Testis (tissue), 3 donors: Measurements from ENCODE around the gene CCDC154. TPM values are rescaled to one million over a fixed set of nuclear protein-coding genes. Genes with fewer than 3 reads are reported as not detected.

Source experiments
- DNase-seq: peaks from one replicate; pipeline ENCODE4 v3.0.0-alpha.2; 2019
- H3K27ac ChIP-seq, 2 donors: fragments of 200-600 bp; sonication (generic); one replicate each; pipeline ENCODE4 v1.5.1; 2019
- H3K27me3 ChIP-seq: fragments of 200-600 bp; sonication (generic); one replicate; pipeline ENCODE4 v1.5.1; 2019
- H3K36me3 ChIP-seq: fragments of 200-600 bp; sonication (generic); one replicate; pipeline ENCODE4 v1.5.1; 2017; ENCODE audit warnings: low read depth; ENCODE audit errors: missing control alignments
- H3K4me1 ChIP-seq: fragments of 200-600 bp; sonication (generic); one replicate; pipeline ENCODE4 v1.5.1; 2019
- H3K4me3 ChIP-seq, 2 donors: fragments of 200-600 bp; sonication (generic); one replicate each; pipeline ENCODE4 v1.5.1; 2017 to 2019
- H3K9me3 ChIP-seq: fragments of 200-600 bp; sonication (generic); one replicate; pipeline ENCODE4 v1.5.1; 2017
- CTCF ChIP-seq, 3 experiments: fragments of 450-650 bp in 2 of 3; fragments of 200-600 bp in 1 of 3; sonication (generic) in 1 of 3; IDR thresholded peaks; one replicate each; pipeline ENCODE4 v1.5.1; 2016 to 2019; ENCODE audit warnings: antibody characterized with exemption in 3 of 3, mild to moderate bottlenecking in 2 of 3, moderate library complexity in 1 of 3
- POLR2A ChIP-seq: fragments of 450-650 bp; IDR thresholded peaks from one replicate; pipeline ENCODE4 v1.6.1; 2017; ENCODE audit warnings: antibody characterized with exemption, mild to moderate bottlenecking, moderate library complexity
- WGBS, 2 donors: methylation state at CpG; one replicate each; pipeline ENCODE4 v1.1.5; 2018; 5-methylcytosine and 5-hydroxymethylcytosine counted together
- intact Hi-C: fragments of 100-400 bp; cut with DNase I; formaldehyde crosslinking; loops from one replicate; pipeline ENCODE4 v1.15.1; 2023; ENCODE audit warnings: low total_unique reads
- polyA plus RNA-seq: library from polyadenylated mRNA; stranded (reverse); fragments of 350-450 nt; fragmentation: Illumina TruSeq; extraction: RNeasy Lipid Tissue Mini Kit (QIAGEN cat#74804); gene quantifications from one replicate; pipeline ENCODE4 v1.2.3, GENCODE V29; 2014; ENCODE audit warnings: low read depth, low replicate concordance; ENCODE audit not compliant: insufficient read depth
- total RNA-seq, 2 donors: library from RNA; depleted of rRNA; stranded (reverse); fragments of >200 nt; gene quantifications; one replicate each; pipeline ENCODE4 v1.2.3, GENCODE V29; 2016

Gene CCDC154
- total and polyA plus RNA-seq, 3 donors from 2014 or later: 7.6 to 18.0 (median 14.8) TPM

GRCh38 chr16:1464196-1464893 lies 20.0 kb upstream of the CCDC154 start:
- H3K27ac ChIP-seq: no peak overlapping the region
- no peaks in the 10 kb centered on the region for H3K4me1 ChIP-seq
- no peaks in the 10 kb centered on the region for H3K27me3 ChIP-seq
- intact Hi-C loops: no loop called here
- no peaks in the 10 kb centered on the region for H3K36me3 ChIP-seq
- 89 to 90% methylated on average over 15 to 41 of the region's 41 CpGs for WGBS, 2 donors
- H3K9me3 ChIP-seq: no peaks in the 10 kb centered on the region
- no peak for TF ChIP-seq POLR2A
- no peak for TF ChIP-seq CTCF (IDR thresholded peaks at IDR 0.05)
- no peak overlapping the region for H3K4me3 ChIP-seq
- DNase-seq: no peak

- no peaks in the 10 kb centered on the region for H3K27me3 ChIP-seq
- TF ChIP-seq POLR2A (no peak), CTCF (IDR thresholded peaks at IDR 0.05) (no peak)
- DNase-seq: no peak
- intact Hi-C loops: no loop called here
- H3K9me3 ChIP-seq: no peaks in the 10 kb centered on the region
- H3K4me3 ChIP-seq: no peak overlapping the region
- WGBS, 2 donors: 70 to 87% methylated on average over 22 to 23 of the region's 24 CpGs
- no peaks in the 10 kb centered on the region for H3K36me3 ChIP-seq
- H3K4me1 ChIP-seq: no peaks in the 10 kb centered on the region
- no peak overlapping the region for H3K27ac ChIP-seq
Observed at GRCh38 chr16:1461146-1461545, 16.8 kb upstream of the CCDC154 start.

GRCh38 chr16:1460602-1461138 lies 16.3 kb upstream of the CCDC154 start:
- H3K9me3 ChIP-seq: no peaks in the 10 kb centered on the region
- no peak overlapping the region for H3K4me3 ChIP-seq
- H3K27me3 ChIP-seq: no peaks in the 10 kb centered on the region
- WGBS, 2 donors: 88% methylated on average over 30 of the region's 30 CpGs; no CpG with 5 or more reads in 1 of the 2 donors
- no peak for DNase-seq
- no peaks in the 10 kb centered on the region for H3K4me1 ChIP-seq
- no peak for TF ChIP-seq POLR2A
- TF ChIP-seq CTCF (IDR thresholded peaks at IDR 0.05): no peak
- intact Hi-C loops: no loop called here
- no peaks in the 10 kb centered on the region for H3K36me3 ChIP-seq
- H3K27ac ChIP-seq: no peak overlapping the region

GRCh38 chr16:1459967-1460366 lies 15.6 kb upstream of the CCDC154 start:
- H3K36me3 ChIP-seq: no peaks in the 10 kb centered on the region
- H3K27ac ChIP-seq: no peak overlapping the region
- no peaks in the 10 kb centered on the region for H3K27me3 ChIP-seq
- intact Hi-C loops: no loop called here
- no peaks in the 10 kb centered on the region for H3K9me3 ChIP-seq
- H3K4me3 ChIP-seq: no peak overlapping the region
- H3K4me1 ChIP-seq: no peaks in the 10 kb centered on the region
- WGBS, 2 donors: 81 to 83% methylated on average over 7 to 10 of the region's 10 CpGs
- TF ChIP-seq CTCF (IDR thresholded peaks at IDR 0.05): no peak
- no peak for TF ChIP-seq POLR2A
- no peak for DNase-seq

- Histone ChIP-seq H3K36me3 (no peaks in the 10 kb centered on the region), H3K4me1 (no peaks in the 10 kb centered on the region), H3K4me3 (no peak overlapping the region), H3K27me3 (no peaks in the 10 kb centered on the region), H3K9me3 (no peaks in the 10 kb centered on the region), H3K27ac (no peak overlapping the region)
- intact Hi-C loops: no loop called here
- no peak for DNase-seq
- no peak for TF ChIP-seq POLR2A
- TF ChIP-seq CTCF (IDR thresholded peaks at IDR 0.05): no peak
- 81 to 91% methylated on average over 14 of the region's 14 CpGs for WGBS, 2 donors
Observed at GRCh38 chr16:1458977-1459341, 14.6 kb upstream of the CCDC154 start.
